Loucy (cell line): ENCODE measurements around the gene HTD2.

Experiments used
- H2AFZ ChIP-seq: fragments of 200-600 bp; sonication (generic); 2 replicates; pipeline ENCODE4 v1.6.0; 2016; ENCODE audit warnings: antibody characterized with exemption, mild to moderate bottlenecking, low read length, moderate library complexity
- H3F3A ChIP-seq: fragments of 200-600 bp; 2 replicates; pipeline ENCODE4 v1.6.0; 2016; ENCODE audit warnings: antibody characterized with exemption, low read depth, mild to moderate bottlenecking
- H3K27me3 ChIP-seq: fragments of 200-600 bp; sonication (generic); 2 replicates; pipeline ENCODE4 v1.6.1; 2014; ENCODE audit warnings: low read length, mild to moderate bottlenecking; ENCODE audit not compliant: insufficient read depth, poor library complexity, severe bottlenecking
- H3K36me3 ChIP-seq: fragments of 200-600 bp; sonication (generic); 2 replicates; pipeline ENCODE4 v1.6.1; 2016; ENCODE audit warnings: low read length; ENCODE audit not compliant: insufficient read depth
- H3K4me1 ChIP-seq: fragments of 200-600 bp; sonication (generic); 2 replicates; pipeline ENCODE4 v1.5.1; 2014; ENCODE audit warnings: low read length, mild to moderate bottlenecking; ENCODE audit not compliant: insufficient read depth, poor library complexity, severe bottlenecking
- H3K4me2 ChIP-seq: fragments of 200-600 bp; sonication (generic); 2 replicates; pipeline ENCODE4 v1.6.0; 2014; ENCODE audit warnings: antibody characterized with exemption, low read length, low read depth, mild to moderate bottlenecking; ENCODE audit not compliant: poor library complexity, severe bottlenecking
- H3K4me3 ChIP-seq: fragments of 200-600 bp; sonication (generic); 2 replicates; pipeline ENCODE4 v1.5.1; 2014; ENCODE audit warnings: low read length, mild to moderate bottlenecking, mixed read lengths; ENCODE audit not compliant: poor library complexity, severe bottlenecking
- H3K79me2 ChIP-seq: fragments of 200-600 bp; sonication (generic); 2 replicates; pipeline ENCODE4 v1.6.1; 2014; ENCODE audit warnings: low read length; ENCODE audit not compliant: insufficient read depth
- H3K9ac ChIP-seq: fragments of 200-600 bp; sonication (generic); 2 replicates; pipeline ENCODE4 v1.6.0; 2014; ENCODE audit warnings: mild to moderate bottlenecking, low read depth, low read length, moderate library complexity; ENCODE audit not compliant: poor library complexity, severe bottlenecking
- H3K9me2 ChIP-seq: fragments of 200-600 bp; sonication (generic); replicated peaks from 2 replicates; pipeline ENCODE4 v1.6.1; 2016; ENCODE audit warnings: low read depth, low read length, mixed read lengths
- H3K9me3 ChIP-seq: fragments of 200-600 bp; sonication (generic); 2 replicates; pipeline ENCODE4 v1.6.1; 2014; ENCODE audit warnings: mild to moderate bottlenecking, antibody characterized with exemption, low read length, low read depth; ENCODE audit not compliant: insufficient read depth
- H4K20me1 ChIP-seq: fragments of 200-600 bp; sonication (generic); 2 replicates; pipeline ENCODE4 v1.6.0; 2014; ENCODE audit warnings: antibody characterized with exemption, low read length, mild to moderate bottlenecking; ENCODE audit not compliant: insufficient read depth, poor library complexity, severe bottlenecking
- CTCF ChIP-seq: fragments of 200-600 bp; sonication (generic); conservative IDR thresholded peaks from 2 replicates; pipeline ENCODE4 v1.5.1; 2014; ENCODE audit warnings: mild to moderate bottlenecking, antibody characterized with exemption, low read length
- EZH2phosphoT487 ChIP-seq: fragments of 200-600 bp; IDR thresholded peaks from 2 replicates; pipeline ENCODE4 v1.6.1; 2018; ENCODE audit warnings: antibody characterized with exemption, mild to moderate bottlenecking, moderate library complexity, borderline replicate concordance

HTD2 gene

GRCh38 chr3:58356054-58356453 lies 49.7 kb downstream of the HTD2 start:
- peak overlapping the region; percentile 74 for H3K4me2 ChIP-seq
- H3K4me1 ChIP-seq, result peaks cover 70% of the 10 kb centered on the region
- no peaks in the 10 kb centered on the region for H3K9me2 ChIP-seq
- peak overlapping the region; percentile 3 for H3K4me3 ChIP-seq
- H3K79me2 ChIP-seq, result peaks cover 92% of the 10 kb centered on the region
- no peaks in the 10 kb centered on the region for H3K36me3 ChIP-seq
- H3K9me3 ChIP-seq, result no peaks in the 10 kb centered on the region
- TF ChIP-seq CTCF (no peak; the same call in 1 of the 2 replicates), EZH2phosphoT487 (no peak)
- no peaks in the 10 kb centered on the region for H4K20me1 ChIP-seq
- no peaks in the 10 kb centered on the region for H3K27me3 ChIP-seq
- peak overlapping the region; percentile 84 for H3K9ac ChIP-seq
- H3F3A ChIP-seq, result peaks cover 3% of the 10 kb centered on the region; the same call in 1 of the 2 replicates
- no peak overlapping the region for H2AFZ ChIP-seq

DNA sequence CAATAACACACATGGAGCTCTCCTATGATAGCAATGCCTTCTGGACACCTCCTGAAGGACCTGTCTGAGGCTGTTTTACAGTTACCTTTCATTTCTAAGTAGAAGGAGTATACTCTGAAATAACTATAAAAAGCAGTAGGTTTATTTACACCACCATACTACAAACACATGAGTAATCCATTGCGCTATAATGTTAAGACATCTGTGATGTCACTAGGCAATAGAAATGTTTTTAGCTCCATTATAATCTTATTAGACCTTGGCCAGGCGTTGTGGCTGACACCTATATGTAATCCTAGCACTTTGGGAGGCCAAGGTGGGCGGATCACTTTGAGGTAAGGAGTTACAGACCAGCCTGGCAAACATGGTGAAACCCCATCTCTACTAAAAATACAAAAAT lies 51.1 kb downstream of the HTD2 start:
- no peaks in the 10 kb centered on the region for H3K27me3 ChIP-seq
- H3K4me3 ChIP-seq, result no peak overlapping the region
- H3F3A ChIP-seq, result 0 out of 2 replicates have a peak, but pooled peaks cover 5% of the 10 kb centered on the region
- no peak for TF ChIP-seq CTCF
- no peak for TF ChIP-seq EZH2phosphoT487
- peak overlapping the region; percentile 5 for H3K4me2 ChIP-seq
- H3K9me2 ChIP-seq, result no peaks in the 10 kb centered on the region
- H3K9ac ChIP-seq, result no peak overlapping the region
- H2AFZ ChIP-seq, result no peak overlapping the region
- H3K4me1 ChIP-seq, result peaks cover 67% of the 10 kb centered on the region
- H3K36me3 ChIP-seq, result no peaks in the 10 kb centered on the region
- H3K79me2 ChIP-seq, result peaks cover 87% of the 10 kb centered on the region
- no peaks in the 10 kb centered on the region for H3K9me3 ChIP-seq
- peaks cover 7% of the 10 kb centered on the region for H4K20me1 ChIP-seq

GRCh38 chr3:58358092-58358491 lies 51.8 kb downstream of the HTD2 start:
- Histone ChIP-seq H3K4me3 (no peak overlapping the region), H3K27me3 (no peaks in the 10 kb centered on the region), H3K9ac (no peak overlapping the region), H3K4me2 (peak overlapping the region; percentile 5), H2AFZ (no peak overlapping the region), H3K9me3 (no peaks in the 10 kb centered on the region), H3K4me1 (peaks cover 61% of the 10 kb centered on the region), H3K79me2 (peaks cover 87% of the 10 kb centered on the region), H4K20me1 (peaks cover 7% of the 10 kb centered on the region), H3K36me3 (no peaks in the 10 kb centered on the region), H3K9me2 (no peaks in the 10 kb centered on the region), H3F3A (0 out of 2 replicates have a peak, but pooled peaks cover 5% of the 10 kb centered on the region)
- TF ChIP-seq CTCF (peak; percentile 41), EZH2phosphoT487 (no peak)
